DMS 273 (cell line): ENCODE measurements around the gene AGR3.
"Not testable (repeated sequence)": the region's sequence is repeated elsewhere in the genome, so short reads cannot be mapped to it uniquely, and the experiment has no call there.

ENCODE experiments used
- DNase-seq: peaks from one replicate; lab custom pipeline; 2025; ENCODE audit not compliant: unreplicated experiment; lab: John Stamatoyannopoulos, UW

The AGR3 gene

DNA sequence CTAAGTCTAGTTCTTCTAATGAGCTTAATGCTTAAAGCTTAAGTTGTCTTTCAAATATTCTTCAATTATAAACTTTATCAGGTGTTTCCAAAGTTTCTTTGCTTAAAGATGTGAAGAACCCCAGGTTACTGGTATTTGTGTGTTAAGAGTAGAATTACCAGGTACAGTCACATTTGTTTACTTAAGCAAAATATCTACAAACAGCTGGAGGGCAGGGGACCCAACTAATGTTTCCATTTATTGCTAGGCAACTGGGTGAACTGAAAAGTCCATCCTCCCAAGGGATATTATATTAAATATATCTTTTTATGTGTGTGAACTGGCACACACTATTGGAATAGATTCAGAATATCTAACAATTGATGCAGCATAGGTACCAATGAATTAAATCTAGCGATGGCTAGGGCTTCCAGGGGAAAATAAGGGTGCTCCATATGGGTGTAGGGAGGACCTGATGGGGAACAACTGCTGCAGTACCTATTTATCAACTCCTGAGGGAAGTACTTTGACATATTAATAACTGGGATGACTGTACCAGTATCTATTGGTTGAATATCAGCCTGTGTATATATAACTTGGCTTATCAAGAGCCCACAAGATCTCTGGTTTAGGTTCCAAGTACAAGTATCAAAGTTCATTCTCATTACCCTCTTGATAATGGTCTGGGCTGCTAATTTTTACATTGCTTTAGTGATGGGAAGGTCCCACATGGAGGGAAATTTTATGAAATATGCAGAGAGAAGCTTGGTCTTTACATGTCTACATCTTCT is 10.3 kb upstream of the AGR3 start:
- no peak for DNase-seq

DNA sequence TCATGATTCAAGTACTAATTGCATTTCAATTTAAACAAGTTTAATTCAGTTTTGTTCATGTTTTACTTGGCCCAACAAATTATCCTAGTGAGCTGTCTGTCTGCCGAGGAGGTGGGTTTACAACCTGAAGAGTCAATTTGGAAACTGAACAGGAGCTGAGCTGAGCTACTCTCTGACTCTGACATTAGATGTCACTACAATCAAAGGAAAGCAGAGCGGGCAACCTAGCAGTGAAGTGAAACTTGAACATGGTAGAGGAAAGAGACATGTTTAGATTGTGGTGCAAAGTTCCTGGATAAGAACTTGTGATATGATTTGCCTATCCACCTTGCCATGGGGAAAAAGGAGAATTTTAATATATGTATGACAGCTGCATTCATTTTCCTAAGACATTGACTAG is 9.6 kb upstream of the AGR3 start:
- peak; percentile 67 for DNase-seq

DNA sequence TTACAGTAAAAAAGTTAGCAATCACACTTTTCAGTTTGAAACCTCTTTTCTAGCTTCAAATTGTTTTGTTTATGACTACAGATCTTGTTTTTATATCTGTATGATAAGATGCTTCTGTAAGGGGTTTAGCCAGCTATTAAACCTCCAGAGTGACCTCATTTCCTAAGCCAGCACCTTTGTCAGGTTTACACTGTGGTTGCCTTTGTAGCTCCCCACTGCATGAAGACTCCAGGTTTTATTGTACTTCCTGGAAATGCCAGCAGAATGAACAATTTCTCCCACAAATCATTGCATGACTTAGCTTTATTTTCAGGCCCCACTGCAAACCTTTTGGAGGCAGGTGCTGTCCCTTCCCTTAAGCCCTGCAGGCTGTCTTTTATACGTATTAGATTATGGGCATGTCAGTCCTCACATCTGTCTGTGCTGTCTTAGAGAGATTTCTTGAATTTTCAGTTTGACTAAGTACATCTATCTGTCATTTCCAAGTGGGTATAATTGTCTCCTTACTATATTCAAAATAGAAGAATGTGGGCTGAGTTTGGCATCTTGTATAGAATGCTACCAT is 8.2 kb upstream of the AGR3 start:
- no peak for DNase-seq

- no peak for DNase-seq
Observed at GRCh38 chr7:16889305-16889704, 7.5 kb upstream of the AGR3 start.

DNA sequence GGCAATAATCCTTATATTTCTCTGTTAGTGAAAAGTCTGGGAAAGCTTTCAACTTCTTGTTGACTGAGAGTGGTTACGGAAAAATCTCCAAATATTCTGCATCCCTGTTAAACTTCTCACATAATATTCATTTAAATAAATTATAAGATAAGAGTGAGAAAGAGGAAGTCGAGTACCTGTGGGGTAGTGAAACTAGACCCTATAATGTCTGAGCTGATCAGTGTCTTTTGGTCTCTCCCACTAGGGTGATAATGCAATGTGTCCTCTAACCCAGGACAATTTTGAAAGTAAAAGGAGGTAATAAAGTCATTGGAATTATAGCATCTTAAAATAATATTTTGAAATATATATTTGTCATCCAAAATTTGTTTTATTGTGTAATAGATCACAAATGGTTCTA is 2.1 kb upstream of the AGR3 start:
- DNase-seq: no peak

GRCh38 chr7:16880554-16880953 is 1.2 kb downstream of the AGR3 start:
- peak; percentile 17 for DNase-seq

GRCh38 chr7:16879181-16879580 is 2.6 kb downstream of the AGR3 start:
- no peak for DNase-seq

DNA sequence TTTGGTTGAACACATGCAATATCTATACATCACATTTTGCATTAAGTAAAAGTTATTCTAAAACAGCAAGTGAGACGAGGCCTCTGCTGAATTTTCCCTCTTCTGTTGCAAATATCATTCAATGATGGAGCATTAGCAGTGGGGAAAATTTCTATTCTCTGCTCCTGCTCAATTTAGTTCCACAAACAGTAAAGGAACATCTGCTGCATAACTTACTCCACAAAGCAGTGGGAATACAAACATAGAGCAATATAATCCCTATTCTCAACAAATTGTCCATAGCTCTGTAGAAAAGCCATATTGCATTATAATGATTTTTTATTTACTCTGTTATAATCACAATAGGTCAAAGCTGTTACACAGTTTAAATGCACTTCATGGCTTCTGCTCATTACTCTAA is 5.9 kb downstream of the AGR3 start:
- DNase-seq: peak; percentile 39

DNA sequence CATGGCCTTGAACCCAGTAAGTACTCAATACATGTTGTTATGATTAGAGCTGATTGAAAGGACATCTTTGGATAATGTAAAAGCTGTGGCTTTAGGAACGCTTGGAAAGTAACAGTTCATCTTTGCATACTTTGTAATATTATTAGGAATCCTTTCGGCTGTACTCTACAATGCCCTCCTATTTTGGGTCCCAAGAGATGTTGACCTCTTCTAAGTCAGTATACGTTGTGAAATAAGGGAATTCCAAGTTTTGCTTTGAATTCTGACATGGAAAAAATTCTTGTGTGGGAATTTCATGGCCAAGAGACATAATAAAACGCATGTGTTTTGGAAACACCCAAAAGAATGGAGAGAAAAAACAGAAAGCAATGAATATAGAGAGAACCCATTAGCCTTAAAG is 7.7 kb downstream of the AGR3 start:
- DNase-seq: no peak

DNA sequence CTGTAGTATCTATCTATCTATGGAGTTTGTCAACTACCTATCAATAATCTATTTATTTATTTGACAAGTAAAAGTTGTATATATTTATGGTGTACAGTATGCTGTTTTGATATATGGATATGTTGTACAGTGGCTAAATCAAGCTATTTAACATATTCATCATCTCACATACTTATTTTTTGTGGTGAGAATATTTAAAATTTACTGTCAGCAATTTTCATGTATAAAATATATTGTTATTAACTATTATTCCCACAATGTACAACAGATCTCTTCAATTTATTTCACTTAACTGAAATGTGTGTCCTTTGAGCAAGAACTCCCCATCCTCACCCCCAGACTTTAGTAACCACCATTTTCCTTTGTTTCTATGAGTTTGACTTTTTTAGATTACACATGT is 14.5 kb downstream of the AGR3 start:
- no peak for DNase-seq

DNA sequence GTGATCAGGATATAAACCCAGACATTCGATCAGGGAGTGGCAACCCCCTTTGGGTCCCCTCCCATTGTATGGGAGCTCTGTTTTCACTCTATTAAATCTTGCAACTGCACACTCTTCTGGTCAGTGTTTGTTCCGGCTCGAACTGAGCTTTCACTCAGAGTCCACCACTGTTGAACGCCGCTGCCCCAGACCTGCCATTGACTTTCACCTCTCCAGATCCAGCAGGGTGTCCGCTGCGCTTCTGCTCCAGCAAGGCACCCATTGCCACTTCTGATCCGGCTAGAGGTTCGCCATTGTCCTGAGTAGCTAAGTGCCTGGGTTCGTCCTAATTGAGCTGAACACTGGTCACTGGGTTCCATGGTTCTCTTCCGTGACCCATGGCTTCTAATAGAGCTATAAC is 28.6 kb downstream of the AGR3 start:
- not testable (repeated sequence) for DNase-seq

- DNase-seq: no peak
Observed at GRCh38 chr7:16851829-16852228, 30.0 kb downstream of the AGR3 start.

DNA sequence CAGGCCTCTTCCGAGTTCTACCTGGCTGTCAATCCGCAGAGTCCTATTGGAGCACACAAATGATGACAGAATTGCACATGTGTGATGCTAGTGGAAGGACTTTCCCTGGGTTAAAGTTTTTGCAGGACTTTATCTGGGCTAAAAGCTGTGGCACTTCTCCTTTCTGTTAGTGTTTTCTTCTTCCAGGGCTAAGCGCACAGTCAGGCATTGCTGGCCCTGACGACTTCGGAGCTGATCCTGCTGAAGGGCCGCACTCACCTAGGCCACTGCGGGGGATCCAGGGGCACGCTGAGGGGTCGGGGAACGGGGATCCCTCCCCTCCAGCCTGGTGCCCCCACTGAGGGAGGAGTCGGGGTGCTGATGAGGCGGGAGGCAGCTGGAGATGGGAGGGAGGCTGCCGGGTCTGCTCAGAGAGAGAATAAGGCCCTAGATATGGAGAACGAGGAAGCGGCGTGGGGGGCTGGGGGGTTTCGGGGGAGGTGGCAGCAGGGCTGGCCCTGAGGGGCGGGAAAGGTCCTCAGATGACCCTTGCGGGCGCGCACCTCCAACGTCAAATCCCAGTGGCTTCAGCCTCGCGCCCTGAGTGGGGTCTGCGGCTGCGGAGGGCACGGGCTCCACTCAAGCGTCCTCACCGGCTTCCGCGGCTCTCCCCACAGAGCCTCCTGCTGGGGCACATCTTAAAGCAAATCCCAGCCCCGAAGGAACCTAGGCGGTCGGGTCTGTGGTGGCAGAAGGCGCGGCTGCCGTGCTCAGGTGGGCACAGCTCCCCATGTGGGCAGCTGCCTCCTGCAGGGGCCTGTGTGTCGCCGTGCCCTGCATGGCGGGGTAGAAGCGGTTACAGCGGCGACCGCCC is 30.9 kb downstream of the AGR3 start:
- DNase-seq: no peak

DNA sequence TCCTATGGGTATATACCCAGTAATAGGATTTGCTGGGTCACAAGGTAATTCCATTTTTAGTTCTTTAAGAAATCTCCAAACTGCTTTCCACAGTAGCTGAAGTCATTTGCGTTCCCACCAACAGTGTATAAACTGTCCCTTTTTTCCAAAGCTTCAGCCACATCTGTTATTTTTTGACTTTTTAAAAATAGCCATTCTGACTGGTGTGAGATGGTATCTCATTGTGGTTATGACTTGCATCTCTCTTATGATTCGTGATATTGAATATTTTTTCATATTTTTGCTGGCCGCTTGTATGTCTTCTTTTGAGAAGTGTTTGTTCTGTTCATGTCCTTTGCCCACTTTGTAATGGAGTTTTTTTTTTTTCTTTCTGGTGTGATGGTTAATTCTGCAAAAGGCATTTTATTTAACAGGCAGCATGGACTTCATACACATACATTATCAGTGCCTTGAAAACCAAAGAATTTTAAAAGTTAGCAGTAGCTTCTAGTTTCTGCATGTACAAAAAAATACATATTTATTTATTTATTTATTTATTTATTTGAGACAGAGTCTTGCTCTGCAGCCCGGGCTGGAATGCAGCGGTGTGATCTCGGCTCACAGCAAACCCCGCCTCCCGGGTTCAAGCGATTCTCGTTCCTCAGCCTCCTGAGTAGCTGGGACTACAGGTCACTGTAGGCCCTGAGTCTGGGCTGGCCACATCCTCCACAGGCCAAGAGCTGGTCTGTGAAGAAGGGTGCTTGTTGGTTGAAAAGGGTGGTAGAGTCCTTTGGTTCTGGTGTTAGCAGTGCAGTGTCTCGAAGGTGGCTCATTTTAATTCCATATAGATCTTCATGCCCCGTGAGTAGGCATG is 32.3 kb downstream of the AGR3 start:
- no peak for DNase-seq

DNA sequence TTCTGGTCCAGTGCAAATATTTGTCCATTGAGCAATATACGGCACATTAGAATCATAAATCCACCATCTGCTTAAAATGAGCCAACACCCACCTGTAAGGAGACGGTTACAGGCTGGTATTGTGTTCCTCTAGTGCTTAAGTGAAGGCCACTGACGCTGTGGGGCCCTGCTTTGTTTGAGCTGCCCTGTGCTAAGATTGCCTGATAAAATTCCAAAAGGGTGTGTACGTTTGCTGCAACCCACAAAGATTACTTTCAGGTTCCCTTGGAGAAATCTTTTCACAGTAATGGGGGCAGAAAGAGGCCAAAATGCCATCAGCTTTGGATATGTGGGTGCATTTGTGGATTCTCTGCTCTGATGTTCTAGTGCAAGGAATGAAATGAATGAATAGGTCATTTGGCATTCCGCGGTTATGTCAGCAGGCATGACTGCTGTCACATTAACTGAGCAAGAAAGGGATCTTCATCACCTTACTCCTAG is 34.4 kb downstream of the AGR3 start:
- DNase-seq: peak; percentile 42

- peak; percentile 29 for DNase-seq
Observed at GRCh38 chr7:16846601-16847165, 35.1 kb downstream of the AGR3 start.

- DNase-seq: no peak
Observed at GRCh38 chr7:16845746-16846145, 36.0 kb downstream of the AGR3 start.

- no peak for DNase-seq
Observed at GRCh38 chr7:16841681-16842080, 40.1 kb downstream of the AGR3 start.

DNA sequence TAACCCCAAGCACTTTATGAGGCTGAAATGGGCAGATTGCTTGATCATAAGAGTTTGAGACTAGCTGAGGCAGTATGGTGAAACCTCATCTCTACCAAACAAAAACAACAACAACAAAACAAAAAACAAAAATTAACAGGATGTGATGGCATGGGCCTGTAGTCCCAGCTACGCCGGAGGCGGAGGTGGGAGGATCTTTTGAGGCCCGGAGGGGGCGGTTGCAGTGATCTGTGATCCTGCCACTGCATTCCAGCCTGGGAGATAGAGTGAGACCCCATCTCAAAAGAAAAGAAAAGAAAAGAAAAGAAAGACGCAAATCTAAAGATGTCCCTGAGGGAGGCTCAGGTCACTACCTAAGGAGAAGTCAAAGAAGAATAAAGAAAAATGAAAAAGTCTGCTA is 41.7 kb downstream of the AGR3 start:
- DNase-seq: no peak

DNA sequence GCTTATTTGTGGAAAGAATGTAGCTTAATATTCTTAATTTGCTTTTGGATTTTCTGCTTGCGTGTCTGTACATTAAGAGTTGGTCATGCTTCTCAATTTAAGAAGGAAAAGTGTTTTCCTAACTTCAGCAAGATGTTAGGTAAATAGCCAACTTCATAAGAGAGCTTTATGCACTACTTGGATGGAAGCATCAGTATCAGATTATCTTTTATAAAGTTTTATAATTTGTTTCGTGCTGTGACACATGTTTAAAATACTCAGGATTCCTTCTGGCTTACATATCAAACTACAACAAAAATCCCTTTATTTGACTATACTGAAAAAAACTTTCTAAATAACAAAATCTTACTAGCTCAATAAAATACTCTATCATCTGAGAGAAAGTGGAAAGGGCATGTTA is 42.1 kb downstream of the AGR3 start:
- DNase-seq: no peak

GRCh38 chr7:16838891-16839290 is 42.9 kb downstream of the AGR3 start:
- no peak for DNase-seq
